GM23338 (cell line): Measurements from ENCODE around the gene ADCYAP1R1. TPM values are rescaled to one million over a fixed set of nuclear protein-coding genes. Genes with fewer than 3 reads are reported as not detected.

ENCODE experiments used
- ATAC-seq: fragments of 200-7000 bp; cut with Tn5 transposase; 3 replicates; pipeline ENCODE4 v1.9.1; 2020
- DNase-seq: peaks from one replicate; pipeline ENCODE4 v3.0.0-alpha.2; 2015; ENCODE audit warnings: low spot score
- H2AFZ ChIP-seq: fragments of 200-600 bp; sonication (generic); 2 replicates; pipeline ENCODE4 v1.8.0; 2016; ENCODE audit warnings: antibody characterized with exemption, mild to moderate bottlenecking, moderate library complexity
- H3F3A ChIP-seq: fragments of 200-600 bp; sonication (generic); replicated peaks from 2 replicates; pipeline ENCODE4 v1.8.0; 2017; ENCODE audit warnings: antibody characterized with exemption, mixed run types, low read depth
- H3K27ac ChIP-seq: fragments of 200-600 bp; sonication (generic); 2 replicates; pipeline ENCODE4 v1.6.1; 2016; ENCODE audit warnings: low read depth
- H3K27me3 ChIP-seq: fragments of 200-600 bp; sonication (generic); 2 replicates; pipeline ENCODE4 v1.8.0; 2016; ENCODE audit warnings: mild to moderate bottlenecking, mixed run types, moderate library complexity; ENCODE audit not compliant: insufficient read depth
- H3K36me3 ChIP-seq: fragments of 200-600 bp; sonication (generic); 2 replicates; pipeline ENCODE4 v1.8.0; 2016; ENCODE audit warnings: mild to moderate bottlenecking; ENCODE audit not compliant: insufficient read depth
- H3K4me1 ChIP-seq: fragments of 200-600 bp; sonication (generic); 2 replicates; pipeline ENCODE4 v1.8.0; 2016; ENCODE audit warnings: mild to moderate bottlenecking, moderate library complexity; ENCODE audit not compliant: insufficient read depth
- H3K4me2 ChIP-seq: fragments of 200-600 bp; sonication (generic); 2 replicates; pipeline ENCODE4 v1.7.1; 2017; ENCODE audit warnings: mixed run types
- H3K4me3 ChIP-seq: fragments of 200-600 bp; sonication (generic); 2 replicates; pipeline ENCODE4 v1.6.1; 2016; ENCODE audit warnings: mixed run types
- H3K79me2 ChIP-seq: fragments of 200-600 bp; sonication (generic); replicated peaks from 2 replicates; pipeline ENCODE4 v1.8.0; 2017; ENCODE audit warnings: mild to moderate bottlenecking; ENCODE audit not compliant: insufficient read depth
- H3K9me2 ChIP-seq: fragments of 200-600 bp; sonication (generic); 2 replicates; pipeline ENCODE4 v1.8.0; 2017; ENCODE audit not compliant: insufficient read depth
- H4K20me1 ChIP-seq: fragments of 200-600 bp; sonication (generic); replicated peaks from 2 replicates; pipeline ENCODE4 v1.8.0; 2017; ENCODE audit warnings: mild to moderate bottlenecking; ENCODE audit not compliant: insufficient read depth
- H3K27ac Mint-ChIP-seq: 2 replicates; pipeline ENCODE4 v1.8.0; 2020; ENCODE audit warnings: inconsistent platforms, mild to moderate bottlenecking, moderate library complexity, mixed read lengths
- H3K27me3 Mint-ChIP-seq: 3 replicates; pipeline ENCODE4 v1.8.0; 2022; ENCODE audit warnings: low read depth, mild to moderate bottlenecking, moderate library complexity, mixed read lengths, inconsistent platforms; ENCODE audit not compliant: insufficient read depth, poor library complexity
- H3K36me3 Mint-ChIP-seq: 3 replicates; pipeline ENCODE4 v1.8.0; 2021; ENCODE audit warnings: low read depth, mild to moderate bottlenecking, inconsistent platforms, moderate library complexity, mixed read lengths
- H3K4me1 Mint-ChIP-seq: 3 replicates; pipeline ENCODE4 v1.8.0; 2020; ENCODE audit warnings: mild to moderate bottlenecking, inconsistent platforms, mixed read lengths
- H3K4me3 Mint-ChIP-seq: 3 replicates; pipeline ENCODE4 v1.8.0; 2021; ENCODE audit warnings: moderate library complexity, mild to moderate bottlenecking, inconsistent platforms, mixed read lengths
- H3K9me3 Mint-ChIP-seq: 3 replicates; pipeline ENCODE4 v1.8.0; 2020; ENCODE audit warnings: moderate library complexity, mild to moderate bottlenecking, inconsistent platforms, mixed read lengths
- CREB1 ChIP-seq: fragments of 250-450 bp; sonication (Bioruptor Pico); IDR thresholded peaks from 2 replicates; pipeline ENCODE4 v1.5.0; 2020; ENCODE audit warnings: low read depth, mild to moderate bottlenecking, moderate library complexity
- CTCF ChIP-seq, 2 experiments: fragments of 200-600 bp in 1 of 2; sonication (generic) in 1 of 2; conservative IDR thresholded peaks; 2 replicates each; pipeline versions ENCODE4 v1.5.1 to v1.6.1; 2016 to 2017; ENCODE audit warnings: antibody characterized with exemption in 2 of 2, low read depth in 2 of 2, mild to moderate bottlenecking in 2 of 2, moderate library complexity in 1 of 2
- ETS1 ChIP-seq: IDR thresholded peaks from 2 replicates; pipeline ENCODE4 v1.6.1; 2016; ENCODE audit warnings: antibody characterized with exemption
- EZH2 ChIP-seq: fragments of 200-600 bp; sonication (generic); IDR thresholded peaks from one replicate; pipeline ENCODE4 v1.8.0; 2017; ENCODE audit warnings: antibody characterized with exemption, mild to moderate bottlenecking, low read depth; ENCODE audit not compliant: unreplicated experiment
- EZH2phosphoT487 ChIP-seq: fragments of 200-600 bp; sonication (generic); IDR thresholded peaks from one replicate; pipeline ENCODE4 v1.8.1; 2018; ENCODE audit warnings: antibody characterized with exemption; ENCODE audit not compliant: unreplicated experiment
- JUNB ChIP-seq: IDR thresholded peaks from one replicate; pipeline ENCODE4 v1.6.1; 2016; ENCODE audit warnings: antibody characterized with exemption; ENCODE audit not compliant: unreplicated experiment
- NANOG ChIP-seq: IDR thresholded peaks from 2 replicates; pipeline ENCODE4 v1.6.1; 2016; ENCODE audit warnings: antibody characterized with exemption, borderline replicate concordance
- POLR2AphosphoS5 ChIP-seq: IDR thresholded peaks from 2 replicates; pipeline ENCODE4 v1.6.1; 2016; ENCODE audit warnings: antibody characterized with exemption, low read depth
- REST ChIP-seq: IDR thresholded peaks from one replicate; pipeline ENCODE4 v1.6.1; 2018; ENCODE audit warnings: antibody characterized with exemption; ENCODE audit not compliant: unreplicated experiment
- STAT1 ChIP-seq: IDR thresholded peaks from one replicate; pipeline ENCODE4 v1.6.1; 2016; ENCODE audit warnings: antibody characterized with exemption; ENCODE audit not compliant: unreplicated experiment
- ZNF114 ChIP-seq: fragments of 250-450 bp; sonication (Bioruptor Pico); IDR thresholded peaks from 2 replicates; pipeline ENCODE4 v1.5.0; 2020; ENCODE audit warnings: mild to moderate bottlenecking, moderate library complexity
- ZNF331 ChIP-seq: fragments of 250-450 bp; sonication (Bioruptor Pico); IDR thresholded peaks from 2 replicates; pipeline ENCODE4 v1.5.0; 2020; ENCODE audit warnings: low read depth, mild to moderate bottlenecking, moderate library complexity
- ZNF462 ChIP-seq: fragments of 250-450 bp; sonication (Bioruptor Pico); IDR thresholded peaks from 2 replicates; pipeline ENCODE4 v1.5.0; 2020; ENCODE audit warnings: mild to moderate bottlenecking, moderate library complexity
- polyA plus RNA-seq: library from polyadenylated mRNA; unstranded; fragments of >200 nt; fragmentation: Nextera tagmentation; extraction: Ambion mirVana; gene quantifications from 2 replicates; pipeline ENCODE4 v1.2.1, GENCODE V29; 2016
- total RNA-seq: library from RNA; depleted of rRNA; stranded (reverse); fragments of >200 nt; shearing (Covaris generic); gene quantifications from 2 replicates; pipeline ENCODE4 v1.2.3, GENCODE V29; 2014

Gene ADCYAP1R1
- total and polyA plus RNA-seq, 2 experiments from 2014 or later: 1.8 to 10.6 TPM

DNA sequence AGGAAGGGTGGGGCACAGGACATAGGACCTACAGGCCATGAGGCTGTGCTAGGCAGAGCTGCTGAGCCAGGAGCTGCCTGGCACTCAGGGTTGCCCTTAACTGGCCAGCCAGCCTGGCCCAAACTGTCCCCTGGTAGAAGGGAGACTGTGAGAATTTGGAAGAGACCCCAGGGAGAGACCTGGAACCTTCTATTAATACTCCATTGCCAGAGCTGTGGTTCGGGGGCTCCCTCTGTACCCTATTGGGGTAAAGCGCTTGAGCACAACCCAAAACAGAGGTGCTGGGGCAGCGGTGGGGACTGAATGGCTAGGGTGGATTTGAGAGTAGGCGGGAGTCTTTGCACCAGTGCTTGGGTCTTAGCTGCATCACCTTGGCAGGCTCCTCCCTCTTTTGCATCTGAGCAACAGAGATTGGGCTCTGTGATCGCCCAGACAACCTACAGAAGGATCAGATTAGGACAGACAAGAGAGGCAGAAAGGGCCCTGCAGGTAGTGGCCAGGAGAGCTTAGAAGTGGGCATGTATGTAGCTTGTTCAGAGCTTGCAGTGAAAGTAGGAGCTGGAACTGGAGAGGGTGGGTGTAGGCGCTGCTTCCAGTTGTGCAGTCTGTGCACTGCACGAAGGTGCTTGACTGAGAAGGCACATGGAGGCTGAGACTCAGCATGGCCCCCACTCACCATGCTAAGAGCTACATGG lies 53.3 kb downstream of the ADCYAP1R1 start:
- no peaks in the 10 kb centered on the region for H3K79me2 ChIP-seq
- no peaks in the 10 kb centered on the region for H3K27me3 ChIP-seq
- Mint-ChIP-seq H3K4me1 (no peaks in the 10 kb centered on the region; the same call in 2 of the 3 replicates), H3K9me3 (no peaks in the 10 kb centered on the region), H3K27me3 (no peaks in the 10 kb centered on the region), H3K36me3 (peaks cover 3% of the 10 kb centered on the region; the same call in 1 of the 3 replicates), H3K4me3 (no peak overlapping the region), H3K27ac (no peak overlapping the region)
- no peak overlapping the region for H3K4me2 ChIP-seq
- H2AFZ ChIP-seq: no peak overlapping the region
- TF ChIP-seq NANOG: no peak
- no peak for TF ChIP-seq STAT1
- TF ChIP-seq ZNF462: no peak
- TF ChIP-seq REST: no peak
- TF ChIP-seq CTCF (conservative IDR thresholded peaks at IDR 0.05; ENCODE audit: low read depth in 2 of 2): no peak
- TF ChIP-seq JUNB: no peak
- TF ChIP-seq EZH2phosphoT487: no peak
- no peak for TF ChIP-seq ETS1
- no peak for TF ChIP-seq ZNF114 (CRISPR knock-in tag)
- no peak for TF ChIP-seq POLR2AphosphoS5
- TF ChIP-seq EZH2: no peak
- no peak for TF ChIP-seq CREB1 (CRISPR knock-in tag)
- TF ChIP-seq ZNF331 (CRISPR knock-in tag): no peak
- DNase-seq (no peak), ATAC-seq (peak; percentile 49)
- H3K27ac ChIP-seq: no peak overlapping the region
- H3F3A ChIP-seq: no peaks in the 10 kb centered on the region
- H3K36me3 ChIP-seq: no peaks in the 10 kb centered on the region
- H3K4me1 ChIP-seq: no peaks in the 10 kb centered on the region
- no peak overlapping the region for H3K4me3 ChIP-seq
- H4K20me1 ChIP-seq: no peaks in the 10 kb centered on the region
- H3K9me2 ChIP-seq: no peaks in the 10 kb centered on the region
